Activated CD8-positive, alpha-beta memory T cell treated with anti-CD3 and anti-CD28 coated beads for 48 hours (primary cell): Measurements from ENCODE around the gene TRERF1.

Source experiments
- DNase-seq, 3 experiments: peaks; one replicate each; pipeline ENCODE4 v3.0.0-alpha.2; 2020; ENCODE audit warnings: low read depth in 2 of 3, low spot score in 2 of 3

TRERF1 gene

DNA sequence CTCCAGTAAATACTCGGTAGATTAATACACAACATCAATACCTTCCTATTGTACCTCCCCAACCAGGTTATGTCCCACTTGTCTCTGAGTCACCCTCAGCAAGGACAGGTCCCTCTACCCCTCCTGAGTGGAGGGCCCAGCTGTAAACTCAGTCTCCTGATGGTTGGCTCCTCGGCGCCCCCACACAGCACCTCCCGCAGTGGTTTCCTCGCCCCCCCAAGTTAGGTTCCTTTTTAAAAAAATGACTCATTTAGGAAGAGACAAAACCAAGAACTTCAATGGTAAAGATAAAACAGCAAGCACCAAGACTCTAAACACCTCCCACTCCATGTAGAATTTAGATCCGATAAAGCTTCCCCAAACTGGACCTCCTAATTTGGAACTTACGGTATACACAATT lies 83.5 kb downstream of the TRERF1 start:
- DNase-seq = peak in 1 of 3 experiments; percentile 54

DNA sequence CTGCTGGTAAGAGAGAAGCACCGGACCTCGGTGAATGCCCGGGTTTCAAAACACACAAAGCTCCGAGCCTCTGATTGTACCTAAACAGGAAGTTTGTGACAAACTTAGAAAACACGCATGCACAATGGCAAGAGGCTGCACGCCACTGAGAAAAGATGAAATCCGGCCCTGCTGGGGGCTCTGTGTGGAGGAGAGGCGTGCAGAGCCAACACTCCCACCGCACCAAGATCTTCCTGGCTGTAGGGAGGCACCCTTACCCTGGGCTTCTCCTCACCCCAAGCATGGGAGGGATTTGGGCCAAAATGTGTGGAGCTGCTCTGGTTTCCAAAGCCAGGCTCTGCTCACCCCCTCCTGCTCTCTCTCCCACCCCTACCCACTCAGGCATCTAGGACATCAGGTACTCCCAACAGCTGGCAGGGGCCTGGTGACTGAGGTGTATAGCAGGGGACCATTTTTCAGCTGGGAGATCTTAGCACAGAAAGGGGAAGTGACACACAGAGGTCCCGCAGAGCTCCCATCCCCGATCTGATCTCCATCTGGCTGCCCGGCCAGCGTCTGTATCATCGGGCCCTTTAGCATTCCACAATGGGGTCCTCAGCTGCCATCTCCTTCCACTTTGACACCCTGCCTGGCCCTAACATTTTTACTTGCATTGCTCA lies 84.2 kb downstream of the TRERF1 start:
- DNase-seq = no peak

DNA sequence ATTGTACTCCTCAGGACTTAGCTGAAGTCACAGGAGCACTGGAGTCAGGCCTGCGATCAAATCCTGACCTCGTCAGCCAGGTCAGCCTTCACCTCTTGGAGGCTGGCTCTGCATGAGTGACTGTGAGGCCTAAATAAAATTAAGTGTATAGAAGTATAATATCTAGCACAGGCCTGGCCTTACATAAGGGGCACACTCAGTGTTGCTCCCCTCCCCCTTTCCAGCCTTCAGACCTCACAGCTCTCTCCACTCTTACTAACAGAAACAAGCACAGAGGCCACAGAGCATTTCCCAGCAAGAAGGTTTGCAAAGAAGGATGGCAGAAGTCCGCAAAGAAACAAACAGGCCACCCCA lies 84.8 kb downstream of the TRERF1 start:
- no peak for DNase-seq

DNA sequence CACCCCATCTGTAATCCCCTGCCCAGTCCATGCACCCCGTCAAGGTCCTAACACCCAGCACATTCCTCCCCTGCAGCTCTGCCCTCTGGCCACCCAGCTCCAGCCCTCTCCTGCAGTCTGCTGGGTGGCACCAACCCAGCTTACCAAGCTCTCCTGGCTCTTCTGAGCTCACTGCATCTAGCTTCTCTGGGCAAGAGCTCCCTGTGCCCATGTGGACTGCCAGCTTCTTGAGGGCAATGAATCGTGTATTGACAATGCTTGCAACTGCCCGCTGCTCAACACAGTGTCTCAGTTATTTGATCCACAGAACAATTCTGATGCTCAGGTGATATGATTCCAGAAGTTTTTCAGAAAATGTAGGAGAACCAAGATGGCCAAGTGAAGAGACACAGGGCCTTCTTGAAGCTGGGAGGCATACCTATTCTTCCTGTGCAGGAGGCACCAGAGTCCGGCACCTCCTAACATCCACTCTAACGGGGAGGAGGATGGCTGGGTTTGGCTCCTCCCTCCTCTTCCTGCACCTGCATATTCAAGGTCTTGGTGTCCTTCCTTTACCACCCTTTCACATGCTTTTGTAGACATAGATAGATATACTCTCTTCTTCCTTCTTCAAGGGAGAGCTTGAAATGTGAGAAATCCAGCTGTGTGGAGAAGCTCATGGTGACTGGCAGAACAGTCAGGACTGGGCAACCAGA lies 85.6 kb downstream of the TRERF1 start:
- no peak for DNase-seq

DNA sequence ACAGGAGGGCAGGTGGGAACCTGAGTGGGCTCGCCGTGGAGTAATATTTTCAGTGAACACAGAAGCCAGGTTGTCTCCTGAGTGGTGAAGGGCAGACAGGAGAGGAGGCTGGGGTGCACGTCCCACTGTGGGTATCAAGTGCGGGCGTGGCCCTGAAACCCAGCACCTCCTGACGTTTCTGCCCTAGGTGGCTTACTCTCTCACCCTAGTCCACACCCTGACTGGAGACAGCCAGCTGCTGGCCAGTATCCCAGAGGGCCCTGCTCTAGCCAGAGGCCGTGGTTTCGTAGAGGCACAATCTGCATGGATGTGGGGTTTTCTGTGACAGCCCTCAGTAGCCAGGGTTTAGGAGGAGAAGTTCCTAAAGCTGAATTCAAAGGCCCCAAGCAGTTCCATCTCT lies 86.7 kb downstream of the TRERF1 start:
- no peak for DNase-seq

DNA sequence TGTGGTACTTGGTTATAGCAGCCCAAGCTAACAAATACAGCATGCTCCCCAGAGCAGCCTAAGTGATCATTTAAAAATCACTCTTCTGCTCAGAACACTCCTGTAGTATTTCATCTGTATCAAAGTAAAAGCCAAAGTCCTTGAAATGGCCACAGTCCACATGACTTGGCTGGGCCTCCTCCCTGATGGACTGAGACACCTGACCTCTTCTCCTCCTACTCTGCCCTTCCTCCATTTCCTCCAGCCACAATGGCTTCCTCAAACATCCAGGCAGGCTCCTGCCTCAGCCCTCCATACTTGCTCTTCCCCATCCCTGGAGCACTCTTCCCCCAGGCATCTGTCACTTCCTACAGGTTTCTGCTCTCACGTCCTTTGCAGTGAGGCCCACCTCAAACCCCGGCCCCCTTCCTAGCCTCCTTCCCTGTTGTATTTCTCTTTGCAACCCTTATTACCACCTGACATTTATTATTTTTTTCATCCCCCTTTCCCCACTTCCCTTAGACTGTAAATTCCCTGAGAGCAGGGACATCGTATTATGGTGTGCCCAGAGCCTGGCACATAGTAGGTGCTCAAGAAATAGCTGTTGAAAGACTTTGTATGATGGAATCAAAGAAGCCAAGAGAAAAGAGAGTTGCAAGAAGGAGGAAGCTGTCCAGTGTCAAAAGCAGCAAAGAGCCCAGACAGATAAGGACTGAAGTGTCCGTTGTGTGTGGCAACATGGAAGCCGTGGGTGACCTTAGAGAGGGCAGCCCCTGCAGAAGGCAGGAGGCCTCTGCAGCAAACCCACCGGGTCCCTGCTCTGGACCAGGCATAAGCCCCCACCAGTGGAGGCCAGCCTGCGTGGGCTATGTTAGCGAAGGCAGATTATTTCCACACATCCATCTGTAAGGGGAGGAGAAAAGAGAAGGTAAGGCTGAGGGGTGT lies 87.5 kb downstream of the TRERF1 start:
- no peak for DNase-seq

DNA sequence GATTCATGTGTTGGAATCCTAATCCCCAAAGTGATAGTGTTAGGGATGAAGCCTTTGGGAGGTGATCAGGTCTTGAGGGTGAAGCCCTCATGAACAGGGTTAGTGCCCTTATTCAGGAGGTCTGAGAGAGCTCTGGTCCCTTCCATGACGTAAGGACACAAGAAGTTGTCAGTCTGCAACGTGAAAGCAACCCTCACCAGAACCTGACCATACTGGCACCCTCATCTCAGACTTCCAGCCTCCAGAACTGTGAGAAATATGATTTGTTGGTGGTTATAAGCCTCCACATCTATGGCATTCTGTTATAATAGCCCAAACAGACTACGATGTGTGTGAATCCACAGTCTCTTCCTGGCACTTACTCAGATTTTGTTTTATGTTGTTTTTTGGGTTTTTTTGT lies 90.7 kb downstream of the TRERF1 start:
- no peak for DNase-seq

DNA sequence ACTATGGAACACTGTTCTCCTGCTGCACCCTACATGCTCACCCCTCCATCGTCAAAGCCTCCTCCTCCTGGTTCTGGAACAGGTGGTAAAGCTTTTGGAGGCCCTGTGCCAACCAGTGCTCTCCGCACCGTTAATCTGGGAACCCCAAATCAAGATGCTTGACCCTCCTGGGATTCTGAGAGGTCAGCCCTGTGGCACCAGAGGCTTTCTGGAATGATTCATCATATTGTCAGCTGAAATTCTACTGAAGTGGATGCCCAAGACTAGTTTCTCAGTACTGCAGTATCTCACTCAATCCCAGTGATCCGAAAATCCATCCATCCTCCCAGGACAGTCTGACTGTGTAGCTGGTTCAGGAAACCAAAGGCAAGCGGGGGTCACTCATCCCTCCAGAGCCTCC lies 92.7 kb downstream of the TRERF1 start:
- DNase-seq = no peak

DNA sequence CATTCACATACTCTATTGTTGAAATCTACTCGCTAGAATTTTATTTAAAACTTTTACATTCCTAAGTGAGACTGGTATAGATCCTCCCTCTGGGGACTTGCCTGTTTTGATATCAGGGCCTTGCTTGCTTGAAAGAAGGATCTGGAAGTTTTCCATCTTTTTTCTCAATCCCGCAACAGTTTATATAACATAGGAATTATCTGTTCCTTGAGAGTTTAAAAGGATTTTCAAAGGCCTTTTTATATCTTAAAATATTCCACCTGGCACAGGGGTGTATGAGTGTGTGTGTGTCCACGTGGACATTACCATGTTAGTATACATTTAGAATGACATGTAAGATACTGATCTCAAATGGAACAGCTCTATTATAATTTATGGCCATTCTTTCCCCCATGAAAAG lies 96.3 kb downstream of the TRERF1 start:
- DNase-seq = no peak

DNA sequence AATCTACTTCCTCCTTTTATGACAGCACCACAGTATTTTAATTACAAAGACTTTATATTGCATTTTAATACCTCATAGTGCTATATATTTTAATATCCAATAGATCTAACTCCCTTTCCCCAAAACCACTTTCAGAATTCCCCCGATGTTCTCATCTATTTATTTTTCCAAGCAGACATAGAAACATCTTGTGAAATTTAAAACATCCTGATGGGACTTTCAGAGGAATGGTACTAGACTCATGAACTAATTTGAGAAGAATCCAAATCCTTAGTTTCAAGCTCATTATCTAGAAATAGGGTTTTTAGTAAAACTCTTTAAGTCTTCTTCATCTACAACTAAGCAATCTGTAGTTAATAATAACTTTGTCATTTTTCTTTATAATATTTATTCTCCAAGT lies 97.0 kb downstream of the TRERF1 start:
- no peak for DNase-seq

DNA sequence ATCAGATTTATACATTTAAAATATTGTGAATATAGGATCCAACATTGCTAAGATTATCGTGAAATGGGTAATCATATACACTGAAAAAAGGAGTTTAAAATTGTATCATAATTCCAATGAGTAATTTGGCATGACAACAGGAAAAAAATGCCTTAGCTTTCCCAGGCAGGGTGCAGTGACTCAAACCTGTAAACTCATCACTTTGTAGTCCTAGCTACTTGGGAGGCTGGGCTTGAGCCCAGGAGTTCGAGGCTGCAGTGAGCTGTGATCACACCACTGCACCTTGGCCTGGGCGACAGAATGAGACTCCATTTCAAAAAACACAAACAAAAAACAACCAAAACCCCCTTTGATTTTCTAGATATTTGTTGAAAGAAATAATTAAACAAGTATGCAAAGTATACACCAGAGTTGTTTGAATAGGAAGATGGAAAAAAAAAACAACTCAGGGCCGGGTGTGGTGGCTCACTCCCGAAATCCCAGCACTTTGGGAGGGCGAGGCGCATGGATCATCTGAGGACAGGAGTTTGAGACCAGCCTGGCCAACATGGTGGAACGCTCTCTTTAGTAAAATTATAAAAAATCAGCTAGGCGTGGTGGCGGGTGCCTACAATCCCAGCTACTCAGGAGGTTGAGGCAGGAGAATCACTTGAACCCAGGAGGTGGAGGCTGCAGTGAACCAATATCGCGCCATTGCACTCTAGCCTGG lies 98.7 kb downstream of the TRERF1 start:
- no peak for DNase-seq

DNA sequence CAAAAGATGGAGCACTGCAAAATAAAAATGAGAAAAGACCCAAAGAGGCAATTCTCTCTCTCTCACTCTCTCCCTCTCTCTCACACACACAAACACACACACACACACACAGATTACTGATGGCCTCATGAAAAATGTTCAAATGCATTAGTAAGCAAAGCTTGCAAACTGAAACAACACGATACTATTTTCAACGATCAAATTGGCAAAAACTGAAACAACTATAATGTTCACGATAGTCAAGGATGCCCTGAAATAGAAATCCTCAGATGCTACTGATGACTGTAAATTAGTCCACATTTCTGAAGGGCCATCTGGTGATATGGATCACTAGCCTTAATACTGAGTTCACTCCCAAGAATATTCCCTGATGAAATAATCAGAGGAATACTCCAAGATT lies 100.8 kb downstream of the TRERF1 start:
- DNase-seq = no peak

DNA sequence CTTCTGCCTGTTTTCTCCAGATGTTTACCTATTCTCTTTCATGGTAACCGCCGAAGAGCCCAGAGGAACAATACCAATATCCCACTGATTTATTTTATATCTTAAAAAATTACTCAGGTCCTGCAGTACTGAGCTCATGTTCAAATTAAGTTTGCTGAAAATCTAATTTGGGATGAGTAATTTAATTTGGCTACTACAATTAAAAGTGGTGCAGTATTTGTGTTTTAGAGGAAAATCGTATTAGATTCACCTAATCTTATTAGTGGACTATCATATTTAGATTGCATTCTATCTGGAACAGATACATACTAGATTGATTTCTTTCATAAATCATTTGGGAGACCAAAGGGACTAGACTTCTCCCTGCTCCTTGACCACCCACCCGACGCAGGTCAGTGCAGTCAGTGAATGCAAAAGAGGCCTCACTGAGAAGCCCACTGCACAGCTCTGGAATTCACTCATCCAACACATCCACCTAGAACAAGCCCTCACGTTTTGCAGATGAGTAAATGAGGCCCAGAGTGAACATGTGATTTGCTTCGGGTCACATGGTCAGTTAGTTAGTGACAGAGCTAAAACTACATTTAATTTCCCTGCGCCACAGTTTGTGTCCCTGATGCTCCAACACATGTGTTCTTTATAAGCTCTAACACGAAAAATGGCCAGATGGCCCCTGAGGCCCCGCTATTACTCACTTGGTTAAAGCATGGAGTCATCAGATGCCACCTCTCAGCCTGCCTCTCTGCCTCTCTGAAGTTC lies 101.8 kb downstream of the TRERF1 start:
- no peak for DNase-seq

DNA sequence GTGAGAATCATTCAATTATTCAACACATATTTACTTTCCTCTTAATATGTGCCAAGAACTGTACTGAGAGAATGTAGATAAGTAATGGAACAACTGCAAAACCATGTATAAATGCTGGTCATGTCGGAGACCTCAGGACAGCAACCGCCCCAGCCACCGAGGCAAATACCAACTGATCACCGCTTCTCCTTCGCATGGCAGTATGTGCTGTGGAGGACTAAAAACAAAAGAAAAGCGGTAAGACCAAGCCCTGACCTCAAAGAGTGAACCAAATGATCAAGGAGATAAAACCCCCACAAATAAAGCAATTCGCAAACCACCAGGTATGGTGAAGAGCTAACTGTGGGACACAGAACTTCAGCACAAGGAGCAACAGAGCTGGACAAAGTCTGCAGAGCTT lies 104.3 kb downstream of the TRERF1 start:
- DNase-seq = no peak

DNA sequence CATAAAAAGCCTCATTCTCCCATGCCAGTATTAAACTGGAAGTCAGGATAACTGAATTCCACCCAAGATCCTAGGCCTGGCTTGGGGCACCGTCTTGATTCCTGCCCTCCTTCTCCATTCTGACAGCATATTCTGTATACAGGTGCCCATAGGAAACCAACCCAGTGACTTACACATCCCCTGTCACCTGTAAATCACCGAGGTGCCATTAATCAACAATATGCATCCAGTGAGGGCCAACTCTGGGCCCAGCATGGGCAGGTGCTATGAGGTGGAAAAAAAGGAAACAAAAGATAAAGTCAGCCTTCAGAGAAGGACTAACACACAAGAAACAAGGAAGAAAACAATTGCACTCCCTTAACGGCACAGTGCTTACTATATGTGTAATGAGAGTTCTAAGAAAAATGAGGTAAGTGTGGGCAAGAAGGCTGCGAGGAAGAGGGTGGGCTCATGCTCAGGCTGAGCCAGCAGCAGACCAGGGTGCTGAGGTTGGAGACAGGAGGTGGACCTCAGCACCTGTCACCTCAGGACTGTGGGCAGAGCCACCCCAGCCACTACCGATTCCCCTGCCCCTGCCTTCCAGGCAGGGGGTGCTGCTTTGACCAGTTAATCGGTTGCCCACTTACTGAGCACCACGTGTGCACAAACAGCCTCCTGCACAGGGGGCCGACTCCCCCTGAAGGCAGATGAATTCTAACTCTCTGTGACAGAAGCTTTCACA lies 105.9 kb downstream of the TRERF1 start:
- DNase-seq = no peak

DNA sequence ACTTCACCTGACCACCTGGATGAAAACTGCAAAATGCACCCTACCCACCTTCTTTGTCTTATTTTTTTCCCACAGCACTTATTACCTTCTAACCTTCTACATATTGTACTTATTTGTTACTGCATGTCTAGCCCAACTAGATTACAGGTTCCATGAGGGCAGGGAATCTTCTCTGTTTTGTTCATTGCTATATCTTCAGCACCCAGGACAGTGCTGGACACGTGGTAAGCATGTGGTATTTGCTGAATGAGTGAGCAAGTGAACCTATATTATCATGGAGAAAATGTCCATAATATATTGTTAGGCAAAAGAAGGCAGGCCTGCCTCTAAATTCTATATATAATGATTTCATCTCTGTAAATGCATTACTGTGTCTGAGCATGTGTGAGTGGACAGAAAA lies 107.0 kb downstream of the TRERF1 start:
- DNase-seq = no peak

DNA sequence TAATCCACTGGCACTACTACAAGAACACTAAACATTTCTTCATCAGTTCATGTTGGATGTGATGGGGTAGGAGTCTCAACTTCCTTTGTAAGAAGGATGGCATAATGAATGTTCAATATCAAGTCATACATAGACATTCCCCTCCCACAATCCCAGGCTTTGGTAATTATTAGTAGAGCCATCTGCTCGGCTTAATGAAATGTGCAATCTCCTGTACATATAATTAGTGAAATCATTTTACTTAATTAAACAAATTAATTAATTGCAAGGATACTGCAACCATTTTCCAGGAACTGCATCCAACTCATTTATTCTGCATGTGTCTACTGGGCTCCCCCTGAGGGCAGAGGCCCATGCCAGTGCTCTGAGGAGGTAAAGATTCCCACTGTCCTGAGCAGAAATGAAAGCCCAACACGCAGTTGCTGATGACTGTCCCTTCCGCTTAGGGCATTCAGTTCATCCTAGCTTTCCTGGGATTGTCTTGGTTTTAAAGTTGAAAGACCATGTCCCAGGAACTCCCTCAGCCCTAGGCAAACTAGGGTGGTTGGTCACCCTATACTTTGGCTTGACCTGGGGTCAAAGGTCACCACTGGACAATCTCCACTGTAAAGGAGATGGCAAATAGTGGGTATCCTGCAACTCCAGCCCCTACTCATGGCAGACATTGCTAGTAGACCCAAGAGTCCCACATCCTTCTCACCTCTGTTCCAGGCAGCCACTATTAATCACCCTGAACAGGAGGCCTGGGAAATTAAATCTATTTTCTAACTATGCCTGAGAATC lies 109.8 kb downstream of the TRERF1 start:
- no peak for DNase-seq

DNA sequence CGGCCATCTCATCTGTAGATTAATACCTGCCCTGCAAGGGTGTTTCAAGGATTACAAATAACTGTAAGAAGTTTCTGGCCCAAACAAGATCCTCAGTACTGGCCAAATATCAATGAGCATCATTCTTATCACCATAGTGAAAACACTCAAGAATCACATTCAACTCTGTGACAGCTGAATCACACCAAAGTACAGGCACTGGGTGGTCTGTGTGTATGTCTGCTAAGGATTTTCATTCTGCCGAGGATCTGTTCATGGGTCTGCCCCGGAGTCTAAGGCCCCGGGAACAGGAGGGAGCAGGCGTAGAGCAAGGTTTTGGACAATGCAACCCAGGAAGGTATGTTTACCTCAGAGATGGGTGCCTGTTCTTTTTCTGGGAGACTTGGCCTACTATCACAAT lies 110.5 kb downstream of the TRERF1 start:
- DNase-seq = no peak

DNA sequence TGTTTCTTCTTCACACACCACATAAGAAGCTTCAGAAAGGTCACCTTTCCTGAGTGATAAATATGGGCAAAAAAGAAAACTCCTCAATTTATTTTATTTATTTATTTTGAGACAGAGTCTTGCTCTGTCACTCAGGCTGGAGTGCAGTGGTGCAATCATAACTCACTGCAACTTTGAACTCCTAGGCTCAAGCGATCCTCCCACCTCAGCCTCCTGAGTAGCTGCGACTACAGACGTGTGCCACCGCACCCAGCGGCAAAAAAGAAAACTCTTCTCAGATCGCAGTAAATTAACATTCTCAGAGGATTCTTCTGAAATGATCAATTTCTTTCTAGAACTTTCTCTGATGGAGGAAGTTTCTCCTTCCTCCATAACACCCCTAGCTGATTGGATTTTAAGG lies 111.2 kb downstream of the TRERF1 start:
- no peak for DNase-seq
